Gastroesophageal sphincter (tissue), 3 donors: ENCODE results near the gene KCNK7.
A peak's percentile ranks its signal among the peaks of the same experiment; 100 is the strongest.

Source experiments
- CTCF ChIP-seq, 4 experiments: fragments of 200-600 bp in 2 of 4; fragments of 450-650 bp in 2 of 4; sonication (generic) in 1 of 4; IDR thresholded peaks; one replicate each; pipeline ENCODE4 v1.5.1; 2017 to 2019; ENCODE audit warnings: antibody characterized with exemption in 4 of 4, mild to moderate bottlenecking in 2 of 4, moderate library complexity in 2 of 4
- EP300 ChIP-seq: sonication (generic); formaldehyde crosslinking; IDR thresholded peaks from one replicate; pipeline ENCODE4 v1.6.1; 2017; ENCODE audit warnings: antibody characterized with exemption, mild to moderate bottlenecking
- POLR2A ChIP-seq, 2 donors: fragments of 450-650 bp; IDR thresholded peaks; one replicate each; pipeline ENCODE4 v1.6.1; 2017; ENCODE audit warnings: antibody characterized with exemption in 2 of 2, mild to moderate bottlenecking in 2 of 2, moderate library complexity in 1 of 2
- POLR2AphosphoS5 ChIP-seq: sonication (generic); formaldehyde crosslinking; IDR thresholded peaks from one replicate; pipeline ENCODE4 v1.6.1; 2017; ENCODE audit warnings: antibody characterized with exemption

GRCh38 chr11:65571940-65572339 is 23.7 kb downstream of the KCNK7 start:
- TF ChIP-seq CTCF (IDR thresholded peaks at IDR 0.05) (peak in 3 of 4 experiments; percentile 39 to 60 (median 55)), POLR2AphosphoS5 (no peak), POLR2A (IDR thresholded peaks at IDR 0.05) (no peak), EP300 (no peak)
